ENCODE data around the gene NUP153. TPM values are rescaled to one million over a fixed set of nuclear protein-coding genes. Genes with fewer than 3 reads are reported as not detected.

The NUP153 gene
- total and polyA plus RNA-seq, 2 of the 8 experiments (the other 6 are each of a cell fraction or from before 2014, with no cell fraction given), result 47.0 to 84.8 TPM

- TF ChIP-seq CHD7 (IDR thresholded peaks at IDR 0.05; ENCODE audit: insufficient replicate concordance, low read length) (no peak), CHD1 (IDR thresholded peaks at IDR 0.05; ENCODE audit: low read depth, low read length) (no peak), SP2 (IDR thresholded peaks at IDR 0.05; ENCODE audit: low read length) (no peak), MAX (IDR thresholded peaks at IDR 0.05) (no peak), ZNF274 (IDR thresholded peaks at IDR 0.05; ENCODE audit: borderline replicate concordance, extremely low read depth, low read length) (no peak), FOSL1 (IDR thresholded peaks at IDR 0.05; ENCODE audit: insufficient read depth, low read depth, low read length) (no peak)
Observed at GRCh38 chr6:17574866-17575560, 131.7 kb downstream of the NUP153 start (continued).
